GM08714 (cell line): ENCODE results near the gene CRADD.
"Not testable (repeated sequence)": the region's sequence is repeated elsewhere in the genome, so short reads cannot be mapped to it uniquely, and the experiment has no call there.

Source experiments
- H3K4me3 ChIP-seq: fragments of 200-500 bp; sonication (Bioruptor generic); 2 replicates; pipeline ENCODE4 v1.5.1; 2014; ENCODE audit warnings: mild to moderate bottlenecking, low read length, inconsistent platforms
- ZNF274 ChIP-seq: IDR thresholded peaks from 2 replicates; pipeline ENCODE4 v1.6.1; 2012; ENCODE audit warnings: mild to moderate bottlenecking, low read depth, low read length

CRADD gene

DNA sequence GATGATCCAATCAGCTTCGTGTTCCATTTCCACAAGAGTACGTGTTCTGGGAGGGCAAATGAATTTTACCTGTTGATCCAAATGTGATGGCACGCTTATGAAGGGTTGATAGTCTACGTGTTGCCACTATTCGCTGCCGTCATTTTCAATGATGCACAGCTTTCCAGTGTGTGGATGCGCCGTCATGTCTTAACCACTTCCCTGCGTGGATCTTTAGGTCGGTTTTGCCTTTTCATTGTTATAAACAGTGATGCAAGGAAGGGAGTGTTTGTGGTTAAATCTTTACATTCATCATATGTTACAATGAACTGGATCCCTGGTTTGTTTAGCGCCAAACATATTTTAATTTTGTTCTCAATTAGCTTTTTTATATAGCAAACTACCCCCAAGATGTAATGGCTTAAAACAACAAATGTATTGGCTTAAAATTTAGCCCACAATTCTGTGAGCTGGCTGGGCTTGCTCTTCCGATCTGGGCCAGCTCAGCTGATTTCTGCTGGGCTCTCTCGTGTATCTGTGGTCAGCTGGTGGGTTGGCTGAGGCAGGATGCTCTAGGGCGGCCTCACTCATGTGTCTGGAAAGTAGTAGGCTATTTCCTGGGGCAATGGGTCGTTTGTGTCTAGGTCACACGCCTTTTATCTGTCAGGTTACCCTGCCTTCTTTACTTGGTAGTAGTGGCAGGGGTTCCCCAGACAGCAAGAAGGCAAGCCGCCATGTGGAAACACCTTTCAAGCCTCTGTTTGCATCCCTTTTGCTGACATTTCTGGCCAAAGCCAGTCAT lies 176.7 kb downstream of the CRADD start:
- H3K4me3 ChIP-seq = no peak overlapping the region
- TF ChIP-seq ZNF274 = no peak

DNA sequence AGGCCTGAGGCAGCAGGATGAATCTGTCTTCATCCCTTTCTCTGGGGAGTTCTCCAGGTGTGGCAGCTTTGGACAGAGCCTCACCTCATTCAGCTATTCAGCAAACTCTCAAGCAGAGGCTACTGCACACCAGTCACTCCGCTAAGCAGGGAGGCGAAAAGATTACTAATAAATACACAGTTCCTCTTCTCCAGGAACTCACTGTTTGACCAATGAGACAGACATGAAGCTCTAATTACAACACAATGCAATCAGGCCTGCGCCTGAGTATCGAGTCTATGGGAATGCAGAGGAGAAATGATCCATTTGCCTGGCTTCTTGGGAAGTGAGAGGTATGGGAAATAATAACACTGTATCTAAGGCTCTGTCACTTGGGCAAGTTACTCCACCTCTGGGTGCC lies 178.1 kb downstream of the CRADD start:
- TF ChIP-seq ZNF274 = no peak
- no peak overlapping the region for H3K4me3 ChIP-seq

DNA sequence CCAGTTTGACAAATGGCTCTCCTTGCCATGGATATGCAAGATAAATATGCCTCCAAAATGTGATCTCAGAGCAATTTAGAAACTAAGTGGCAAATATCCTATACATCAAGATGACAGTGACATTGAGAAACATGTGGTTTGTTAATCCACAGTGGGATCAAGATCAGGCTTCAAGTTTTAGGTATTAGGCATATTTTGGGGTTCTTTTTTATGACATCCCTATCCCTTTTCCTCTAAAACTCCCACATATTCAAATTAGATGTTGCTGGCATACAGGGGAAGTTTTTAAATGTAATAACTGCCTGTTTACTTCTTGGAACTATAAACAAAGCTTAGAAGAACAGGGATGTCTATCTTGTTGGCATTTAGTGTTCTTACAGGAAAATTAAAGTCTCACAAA lies 179.4 kb downstream of the CRADD start:
- TF ChIP-seq ZNF274 = no peak
- H3K4me3 ChIP-seq = no peak overlapping the region

DNA sequence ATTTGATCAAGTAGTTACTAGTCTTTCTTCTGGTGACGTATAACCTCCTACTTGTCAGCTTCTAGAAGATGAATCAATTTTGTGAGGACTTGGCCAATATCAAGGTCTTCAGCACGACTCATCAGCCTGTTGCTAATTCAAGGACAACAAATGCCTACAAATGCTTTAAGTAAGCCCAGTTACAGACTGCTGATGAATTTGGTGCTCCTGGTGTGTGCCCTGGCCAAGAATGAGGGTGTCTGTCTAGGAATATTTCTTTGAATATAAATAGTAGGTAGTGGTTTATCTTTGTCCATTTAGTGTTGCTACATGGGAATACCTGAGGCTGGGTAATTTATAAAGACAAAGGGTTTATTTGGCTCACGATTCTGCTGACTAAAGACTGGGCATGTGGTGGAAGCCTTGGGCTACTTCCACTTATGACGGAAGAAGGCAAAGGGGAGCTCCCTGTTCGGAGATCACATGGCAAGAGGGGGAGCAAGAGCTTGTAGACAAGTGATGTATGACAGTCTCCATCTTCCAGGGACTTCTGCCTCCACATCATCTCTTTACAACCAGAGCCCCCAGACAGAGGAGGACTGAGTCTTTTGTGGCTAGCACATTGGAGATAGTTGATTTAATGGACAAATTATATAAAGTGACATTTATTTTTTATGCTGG lies 180.2 kb downstream of the CRADD start:
- no peak for TF ChIP-seq ZNF274

DNA sequence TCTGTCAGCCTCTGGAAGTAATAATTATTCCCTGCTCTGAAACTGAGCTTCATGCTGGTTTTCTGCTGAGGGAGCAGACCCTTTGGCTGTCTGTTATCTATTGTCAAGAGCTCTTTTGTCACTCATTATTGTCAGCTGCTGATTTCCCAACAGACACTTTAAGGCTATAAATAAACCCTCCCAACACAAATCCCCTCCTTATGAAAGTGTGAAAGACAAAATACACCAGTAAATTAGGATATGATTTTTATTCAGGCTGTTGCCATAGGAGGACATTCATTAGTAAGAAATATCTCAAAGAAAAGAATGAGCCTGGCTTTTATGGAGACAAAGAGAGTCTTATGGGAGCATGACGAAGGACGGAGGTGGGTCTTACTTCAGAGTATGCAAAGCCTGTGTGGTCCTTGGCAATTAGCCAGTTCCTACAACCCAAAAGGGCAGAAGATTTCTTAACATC lies 180.8 kb downstream of the CRADD start:
- no peak for TF ChIP-seq ZNF274

More for the DNA sequence above, 180.2 kb downstream of the CRADD start:
- H3K4me3 ChIP-seq = no peak overlapping the region

DNA sequence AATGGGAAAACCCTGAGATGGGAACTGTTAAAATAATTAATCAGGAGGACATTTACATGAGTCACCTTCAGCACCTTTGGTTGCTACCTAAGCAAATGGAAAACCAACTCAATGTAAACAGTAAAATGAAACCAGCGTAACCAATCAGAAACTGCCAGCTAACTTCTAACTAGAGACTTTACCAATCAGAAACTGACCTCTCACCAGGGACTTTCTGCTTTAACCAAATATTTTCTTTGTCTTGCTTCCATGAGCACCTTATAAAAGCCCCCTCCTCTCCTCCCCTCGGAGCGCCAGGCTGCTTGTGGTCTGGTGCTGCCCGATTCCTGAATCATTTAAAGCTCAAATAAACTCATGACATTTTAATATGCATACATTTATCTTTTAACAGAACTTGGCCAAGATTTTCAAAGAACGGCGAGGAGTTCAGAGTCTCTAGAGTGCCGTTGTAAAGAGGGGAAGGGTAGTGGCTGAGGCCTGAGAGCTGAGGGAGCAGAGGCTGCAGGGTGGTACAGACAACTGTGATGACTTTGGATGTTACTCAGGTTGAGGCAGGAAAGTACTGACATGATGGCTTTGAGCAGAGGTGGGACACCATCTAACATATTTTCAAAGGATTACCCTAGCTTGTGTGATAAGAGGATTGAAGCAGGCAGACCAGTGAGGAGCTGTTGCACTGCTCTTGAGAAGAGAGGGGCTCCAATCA lies 183.6 kb downstream of the CRADD start:
- no peak for TF ChIP-seq ZNF274
- H3K4me3 ChIP-seq = no peak overlapping the region

More for the DNA sequence above, 180.8 kb downstream of the CRADD start:
- no peak overlapping the region for H3K4me3 ChIP-seq

DNA sequence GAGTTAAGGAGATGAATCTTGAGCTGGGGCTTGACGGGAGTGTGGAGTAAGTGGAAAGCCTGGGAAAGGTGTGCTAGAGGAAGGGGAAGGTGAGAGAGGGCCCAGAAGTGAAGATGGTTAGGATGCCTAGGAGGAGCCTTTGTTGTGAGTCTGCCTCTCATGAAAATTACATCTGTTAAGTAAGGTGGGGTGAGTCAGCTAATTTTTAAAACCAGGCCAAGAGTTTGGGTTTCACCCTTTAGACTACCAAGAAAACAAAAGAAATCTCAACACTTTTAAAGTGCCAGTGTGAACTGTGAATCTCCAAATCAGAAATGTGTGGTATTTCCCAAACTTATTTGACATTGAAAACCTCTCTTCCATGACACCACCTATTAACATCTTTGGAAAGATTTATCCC lies 185.2 kb downstream of the CRADD start:
- no peak for TF ChIP-seq ZNF274

DNA sequence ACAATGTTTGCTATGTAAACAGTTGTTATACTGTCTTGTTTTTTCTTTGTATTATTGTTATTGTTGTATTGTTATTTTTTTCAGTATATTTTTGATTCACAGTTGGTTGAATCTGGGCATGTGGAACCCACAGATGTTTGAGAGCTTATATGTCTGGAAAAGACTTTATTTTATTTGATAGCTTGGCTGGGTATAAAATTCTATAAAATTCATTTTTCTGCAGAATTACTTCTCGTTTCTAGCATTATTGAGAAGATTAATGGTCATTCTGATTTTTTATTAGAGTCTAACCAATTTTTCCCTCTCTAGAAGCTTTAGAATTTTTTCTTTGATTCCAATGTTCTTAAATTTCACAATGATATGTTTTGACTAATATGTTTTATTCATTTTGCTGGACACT lies 188.6 kb downstream of the CRADD start:
- TF ChIP-seq ZNF274 = no peak
- no peak overlapping the region for H3K4me3 ChIP-seq

More for the DNA sequence above, 185.2 kb downstream of the CRADD start:
- no peak overlapping the region for H3K4me3 ChIP-seq

DNA sequence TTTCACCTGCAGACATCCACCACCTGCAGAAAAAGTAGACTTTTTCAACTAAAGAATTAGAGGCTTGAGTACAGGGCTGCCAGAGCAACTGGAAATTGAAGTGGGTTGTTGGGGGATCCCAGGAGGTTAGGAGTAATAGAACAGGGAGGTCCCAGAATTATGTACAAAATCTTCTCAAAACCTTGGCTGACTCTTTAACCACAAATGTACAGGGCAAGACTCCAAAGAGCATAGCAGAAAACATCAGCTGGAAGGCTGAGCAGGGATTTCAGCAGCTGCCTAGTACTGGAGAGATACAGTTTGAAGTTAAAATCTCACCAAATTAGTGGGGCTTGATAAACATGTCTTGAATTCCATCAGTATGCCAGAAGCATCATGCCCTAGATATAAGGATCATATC lies 191.6 kb downstream of the CRADD start:
- TF ChIP-seq ZNF274 = no peak
- no peak overlapping the region for H3K4me3 ChIP-seq

DNA sequence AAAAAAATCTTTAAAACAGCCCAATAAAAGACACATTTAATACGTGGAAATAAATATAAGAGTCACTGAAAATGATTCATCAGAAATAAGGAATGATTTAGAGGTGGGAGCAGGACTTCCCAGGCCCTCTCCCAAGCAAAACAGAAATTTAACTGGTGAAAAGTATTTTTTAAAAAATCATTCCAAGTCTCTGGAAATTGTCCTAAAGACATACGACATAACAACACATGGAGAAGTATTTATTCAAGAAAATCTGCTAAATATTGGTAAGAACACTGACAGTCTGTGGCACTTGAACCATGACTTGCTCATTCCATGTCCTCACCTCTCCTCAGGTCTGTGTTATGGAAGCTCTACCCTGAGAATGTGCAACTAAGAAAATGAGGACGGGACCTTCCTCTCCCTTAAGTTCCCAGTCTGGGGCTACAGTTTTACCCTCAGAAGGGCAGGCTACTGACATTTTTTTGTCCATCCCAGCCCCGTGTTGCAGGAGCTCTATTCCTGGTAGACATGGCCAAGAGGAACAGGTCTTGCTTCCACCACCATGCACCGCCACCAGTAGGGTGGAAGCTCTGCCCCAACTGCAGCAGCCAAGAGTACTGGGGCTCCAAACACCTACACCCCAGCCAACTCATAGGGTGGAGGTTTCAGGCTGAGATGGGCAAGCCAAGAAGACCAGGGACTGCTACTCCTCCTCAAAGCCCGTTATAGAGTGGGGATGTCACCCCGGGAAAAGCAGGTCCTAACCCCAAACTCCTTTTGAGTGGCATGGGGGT lies 193.0 kb downstream of the CRADD start:
- H3K4me3 ChIP-seq = no peak overlapping the region
- TF ChIP-seq ZNF274 = no peak

DNA sequence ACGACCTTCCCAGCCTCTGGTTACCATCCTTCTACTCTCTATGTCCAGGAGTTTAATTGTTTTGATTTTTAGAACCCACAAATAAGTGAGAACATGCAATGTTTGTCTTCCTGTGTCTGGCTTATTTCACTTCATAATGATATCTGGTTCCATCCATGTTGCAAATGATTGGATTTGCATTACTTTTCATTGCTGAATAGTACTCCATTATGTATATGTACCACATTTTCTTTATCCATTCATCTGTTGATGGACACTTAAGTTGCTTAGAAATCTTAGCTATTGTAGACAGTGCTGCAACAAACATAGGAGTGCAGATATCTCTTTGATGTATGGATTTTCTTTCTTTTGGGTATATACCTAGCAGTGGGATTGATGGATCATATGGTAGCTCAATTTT lies 194.4 kb downstream of the CRADD start:
- not testable (repeated sequence) for H3K4me3 ChIP-seq

DNA sequence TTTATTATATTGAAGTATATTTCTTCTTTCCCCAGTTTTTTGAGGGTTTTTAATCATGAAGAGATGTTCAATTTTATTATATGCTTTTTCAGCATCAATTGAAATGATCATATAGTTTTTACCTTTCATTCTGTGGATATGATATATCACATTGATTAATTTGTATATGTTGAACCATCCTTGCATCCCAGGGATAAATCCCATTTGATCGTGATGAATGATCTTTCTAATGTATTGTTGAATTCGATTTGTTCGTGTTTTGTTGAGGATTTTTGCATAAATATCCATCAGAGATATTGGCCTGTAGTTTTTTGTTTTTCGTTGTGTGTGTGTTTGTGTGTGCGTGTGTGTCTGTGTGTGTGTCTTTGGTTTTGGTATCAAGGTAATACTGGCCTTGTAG lies 196.4 kb downstream of the CRADD start:
- TF ChIP-seq ZNF274 = no peak

DNA sequence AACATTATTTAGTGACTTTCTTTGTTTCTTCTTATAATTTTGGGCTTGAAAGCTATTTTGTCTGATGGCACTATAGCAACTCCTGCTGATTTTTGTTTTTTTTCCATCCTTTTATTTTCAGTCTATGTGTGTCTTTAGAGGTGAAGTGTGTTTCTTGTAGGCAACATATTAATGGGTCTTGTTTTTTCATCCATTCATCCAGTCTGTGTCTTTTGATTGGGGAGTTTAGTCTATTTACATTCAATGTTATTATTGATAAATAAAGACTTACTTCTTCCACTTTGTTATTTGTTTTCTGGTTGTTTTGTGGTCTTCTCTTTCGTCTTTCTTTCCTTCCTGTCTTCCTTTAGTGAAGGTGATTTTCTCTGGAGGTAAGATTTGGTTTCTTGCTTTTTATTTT lies 198.0 kb downstream of the CRADD start:
- TF ChIP-seq ZNF274 = no peak
- no peak overlapping the region for H3K4me3 ChIP-seq

More for the DNA sequence above, 196.4 kb downstream of the CRADD start:
- no peak overlapping the region for H3K4me3 ChIP-seq

DNA sequence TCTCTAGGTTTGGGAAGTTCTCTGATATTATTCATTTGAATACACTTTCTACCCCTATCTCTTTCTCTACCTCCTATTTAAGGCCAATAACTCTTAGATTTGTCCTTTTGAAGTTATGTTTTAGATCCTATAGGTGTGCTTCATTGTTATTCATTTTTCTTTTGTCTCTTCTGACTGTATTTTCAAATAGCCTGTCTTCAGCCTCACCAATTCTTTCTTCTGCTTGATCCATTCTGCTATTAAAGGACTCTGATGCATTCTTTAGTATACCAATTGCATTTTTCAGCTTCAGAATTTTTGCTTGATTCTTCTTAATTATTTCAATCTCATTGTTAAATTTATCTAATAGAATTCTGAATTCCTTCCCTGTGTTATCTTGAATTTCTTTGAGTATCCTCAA lies 199.2 kb downstream of the CRADD start:
- no peak overlapping the region for H3K4me3 ChIP-seq
- TF ChIP-seq ZNF274 = no peak

DNA sequence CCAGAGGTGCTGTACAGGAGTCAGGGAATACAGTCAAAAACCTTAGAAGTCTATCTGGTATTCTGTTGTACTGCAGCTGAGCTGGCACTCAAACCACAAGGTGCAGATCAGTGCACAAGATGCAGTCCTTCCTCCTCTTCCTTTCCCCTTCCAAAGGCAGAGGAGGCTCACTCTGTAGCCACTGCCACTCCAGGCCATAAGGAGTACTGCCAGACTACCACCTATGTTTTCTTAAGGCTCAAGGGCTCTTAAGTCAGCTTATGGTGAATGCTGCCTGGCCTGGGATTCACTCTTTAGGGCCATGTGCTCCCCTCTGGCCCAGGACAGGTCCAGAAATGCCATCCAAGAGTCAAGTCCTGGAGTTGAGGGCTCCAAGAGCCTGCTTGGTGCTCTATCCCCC lies 200.3 kb downstream of the CRADD start:
- no peak overlapping the region for H3K4me3 ChIP-seq
- no peak for TF ChIP-seq ZNF274
